NCI-H146 treated with DMSO at 0.1 percent for 48 hours (cell line): ENCODE results near the gene GUCA1C.

ENCODE experiments used
- DNase-seq: peaks from one replicate; lab custom pipeline; 2025; ENCODE audit not compliant: unreplicated experiment; lab: John Stamatoyannopoulos, UW

The GUCA1C gene

GRCh38 chr3:108953700-108954099, at the start of gene GUCA1C:
GUCA1C (minus strand) TSS chr3:108953879; CDS start chr3:108953762, 117 bp downstream.
- no peak for DNase-seq

- DNase-seq: no peak
Measured at GRCh38 chr3:108998436-108998835, 44.8 kb upstream of the GUCA1C start.

- no peak for DNase-seq
Measured at GRCh38 chr3:108985844-108986243, 32.2 kb upstream of the GUCA1C start.

- DNase-seq: no peak
Measured at GRCh38 chr3:108983051-108983450, 29.4 kb upstream of the GUCA1C start.

GRCh38 chr3:108976058-108976457, 22.4 kb upstream of the GUCA1C start:
- no peak for DNase-seq

- DNase-seq: no peak
Measured at GRCh38 chr3:108973019-108973418, 19.3 kb upstream of the GUCA1C start.

GRCh38 chr3:108972482-108972881, 18.8 kb upstream of the GUCA1C start:
- no peak for DNase-seq

GRCh38 chr3:108970561-108970960, 16.9 kb upstream of the GUCA1C start:
- no peak for DNase-seq

- DNase-seq: no peak
Measured at GRCh38 chr3:108966773-108967172, 13.1 kb upstream of the GUCA1C start.

GRCh38 chr3:108959017-108959416, 5.3 kb upstream of the GUCA1C start:
- no peak for DNase-seq

GRCh38 chr3:108953210-108953609, 469 bp downstream of the GUCA1C start:
- DNase-seq: no peak

- no peak for DNase-seq
Measured at GRCh38 chr3:108951820-108952501, 1.7 kb downstream of the GUCA1C start.

- DNase-seq: no peak
Measured at GRCh38 chr3:108947855-108948254, 5.8 kb downstream of the GUCA1C start.

- DNase-seq: no peak
Measured at GRCh38 chr3:108946292-108947285, 7.1 kb downstream of the GUCA1C start.

GRCh38 chr3:108940568-108941263, 13.0 kb downstream of the GUCA1C start:
- DNase-seq: no peak

- no peak for DNase-seq
Measured at GRCh38 chr3:108940166-108940565, 13.5 kb downstream of the GUCA1C start.

- DNase-seq: no peak
Measured at GRCh38 chr3:108936924-108937689, 16.6 kb downstream of the GUCA1C start.

GRCh38 chr3:108931035-108931434, 22.6 kb downstream of the GUCA1C start:
- no peak for DNase-seq

GRCh38 chr3:108918866-108919265, 34.8 kb downstream of the GUCA1C start:
- no peak for DNase-seq

- DNase-seq: peak; percentile 91
Measured at GRCh38 chr3:108914774-108915641, 38.7 kb downstream of the GUCA1C start.
